ENCODE data around the gene SERPINB2.
"Not testable (repeated sequence)": the region's sequence is repeated elsewhere in the genome, so short reads cannot be mapped to it uniquely, and the experiment has no call there.

Gene SERPINB2

DNA sequence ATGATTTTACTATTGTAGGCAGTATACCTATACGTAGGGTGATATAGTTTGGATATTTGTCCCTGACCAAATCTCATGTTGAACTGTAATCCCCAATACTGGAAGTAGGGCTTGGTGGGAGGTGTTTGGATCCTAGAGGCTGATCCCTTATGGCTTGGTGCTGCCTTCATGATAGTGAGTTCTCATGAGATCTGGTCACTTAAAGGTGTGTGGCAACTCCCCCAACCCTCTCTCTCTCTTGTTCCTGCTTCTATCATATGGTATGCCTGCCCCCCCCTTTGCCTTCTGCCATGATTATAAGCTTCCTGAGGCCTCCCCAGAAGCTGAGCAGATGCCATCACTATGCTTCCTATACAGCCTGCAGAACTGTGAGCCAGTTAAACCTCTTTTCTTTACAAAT is 18.6 kb downstream of the SERPINB2 start:
- Histone ChIP-seq H3K9me3 (ENCODE audit: control insufficient read depth, insufficient read depth, low read depth, low read length) (no peaks in the 10 kb centered on the region), H3K4me1 (ENCODE audit: control insufficient read depth, insufficient read depth, low read length) (0 out of 2 replicates have a peak, but pooled peaks cover 5% of the 10 kb centered on the region), H3K4me3 (ENCODE audit: low read depth, low read length) (no peak overlapping the region), H3K27ac (ENCODE audit: low read depth, low read length) (no peak overlapping the region), H3K9ac (ENCODE audit: low read length) (no peak overlapping the region), H3K36me3 (ENCODE audit: control insufficient read depth, insufficient read depth, low read length) (no peaks in the 10 kb centered on the region), H3K27me3 (ENCODE audit: control insufficient read depth, insufficient read depth, low read length) (no peaks in the 10 kb centered on the region)

DNA sequence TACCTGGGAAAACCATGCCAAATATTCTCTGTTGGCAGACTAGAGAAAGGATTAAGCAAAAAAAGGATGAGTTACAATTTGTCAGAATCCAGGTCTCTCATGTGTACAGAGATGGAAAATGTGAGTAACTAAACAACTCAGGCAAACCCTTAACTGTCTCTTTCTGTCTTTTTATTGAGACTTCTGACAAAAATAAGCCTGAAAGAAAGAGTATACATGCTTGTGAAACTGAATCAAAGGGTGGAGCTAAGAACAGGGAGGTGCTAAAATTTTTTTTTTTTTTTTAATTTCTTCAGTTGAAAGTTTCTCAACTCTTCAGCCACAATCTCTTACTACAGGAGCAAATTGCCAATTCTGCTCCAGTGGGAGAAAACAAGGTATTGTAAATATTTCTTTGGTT is 20.2 kb downstream of the SERPINB2 start, which contains the start of gene SERPINB10:
Gene SERPINB10, plus strand, starts transcription at position 295 of the 400 bp plus-strand sequence. CDS start 7,553 bp downstream, outside the sequence.
- Histone ChIP-seq H3K27me3 (ENCODE audit: control insufficient read depth, insufficient read depth, low read length) (no peaks in the 10 kb centered on the region), H3K4me3 (ENCODE audit: low read depth, low read length) (no peak within 1 kb of the TSS), H3K9ac (ENCODE audit: low read length) (no peak within 1 kb of the TSS), H3K9me3 (ENCODE audit: control insufficient read depth, insufficient read depth, low read depth, low read length) (no peaks in the 10 kb centered on the region), H3K4me1 (ENCODE audit: control insufficient read depth, insufficient read depth, low read length) (0 out of 2 replicates have a peak, but pooled peaks cover 5% of the 10 kb centered on the region), H3K36me3 (ENCODE audit: control insufficient read depth, insufficient read depth, low read length) (no peaks in the 10 kb centered on the region), H3K27ac (ENCODE audit: low read depth, low read length) (no peak within 1 kb of the TSS)

DNA sequence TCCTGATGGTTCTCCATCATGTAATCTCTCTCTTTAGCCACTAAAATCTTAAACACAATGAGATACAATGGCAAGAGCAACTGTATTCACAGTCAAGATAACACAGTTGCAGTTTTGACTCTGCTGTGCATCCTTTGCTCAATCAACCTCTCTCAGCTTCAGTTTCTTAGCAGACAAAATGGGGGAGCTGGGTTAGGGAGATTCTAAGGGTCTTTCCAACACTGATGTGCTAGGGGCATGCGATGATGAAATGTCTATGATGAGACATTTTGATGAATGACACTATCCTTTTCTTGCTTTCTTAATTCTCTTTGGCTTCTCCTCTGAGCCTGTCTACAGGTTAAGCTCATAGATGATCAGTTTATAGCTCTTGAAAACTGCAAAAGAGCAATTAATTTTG is 21.4 kb downstream of the SERPINB2 start:
- H3K4me1 ChIP-seq (ENCODE audit: control insufficient read depth, insufficient read depth, low read length) = 0 out of 2 replicates have a peak, but pooled peaks cover 5% of the 10 kb centered on the region
- no peaks in the 10 kb centered on the region for H3K9me3 ChIP-seq (ENCODE audit: control insufficient read depth, insufficient read depth, low read depth, low read length)
- H3K27ac ChIP-seq (ENCODE audit: low read depth, low read length) = no peak overlapping the region
- H3K4me3 ChIP-seq (ENCODE audit: low read depth, low read length) = no peak overlapping the region
- H3K27me3 ChIP-seq (ENCODE audit: control insufficient read depth, insufficient read depth, low read length) = no peaks in the 10 kb centered on the region
- no peaks in the 10 kb centered on the region for H3K36me3 ChIP-seq (ENCODE audit: control insufficient read depth, insufficient read depth, low read length)
- no peak overlapping the region for H3K9ac ChIP-seq (ENCODE audit: low read length)

DNA sequence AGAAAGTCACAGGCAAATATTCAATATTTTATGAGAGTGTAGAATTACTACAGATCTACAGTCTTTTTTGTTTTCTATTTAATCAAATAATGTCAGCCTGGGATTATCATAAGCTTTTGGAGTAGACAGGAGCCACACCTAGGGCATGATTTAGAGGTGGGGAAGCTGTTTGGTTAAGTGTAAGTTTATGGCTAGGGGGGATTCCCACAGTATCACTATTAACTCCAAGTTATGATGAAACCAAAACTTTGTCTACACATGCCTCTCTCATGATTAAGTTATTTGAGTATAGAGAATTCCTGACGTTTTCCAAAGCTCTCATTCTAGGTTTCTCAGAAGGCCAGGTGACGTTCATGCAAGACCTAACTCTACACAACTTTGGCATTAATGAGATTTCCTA is 22.4 kb downstream of the SERPINB2 start:
- Histone ChIP-seq H3K27ac (ENCODE audit: low read depth, low read length) (no peak overlapping the region), H3K4me1 (ENCODE audit: control insufficient read depth, insufficient read depth, low read length) (0 out of 2 replicates have a peak, but pooled peaks cover 5% of the 10 kb centered on the region), H3K4me3 (ENCODE audit: low read depth, low read length) (no peak overlapping the region)

DNA sequence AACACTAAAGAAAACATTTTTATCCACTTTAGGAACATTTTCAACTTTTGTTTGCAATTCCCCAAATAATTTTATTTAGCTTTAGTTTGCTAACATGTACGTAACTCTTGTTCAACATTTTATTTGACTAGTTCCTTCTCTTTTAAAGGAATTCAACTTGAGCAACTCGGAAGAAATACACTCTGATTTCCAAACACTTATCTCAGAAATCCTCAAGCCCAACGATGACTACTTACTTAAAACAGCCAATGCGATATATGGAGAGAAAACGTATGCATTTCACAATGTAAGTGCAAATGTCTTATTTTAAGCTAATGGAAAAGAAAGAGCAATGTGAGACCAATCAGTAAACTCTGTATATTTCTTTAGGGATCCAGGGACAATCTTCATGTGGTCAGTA is 30.3 kb downstream of the SERPINB2 start:
- Histone ChIP-seq H3K36me3 (ENCODE audit: control insufficient read depth, insufficient read depth, low read length) (no peaks in the 10 kb centered on the region), H3K4me1 (ENCODE audit: control insufficient read depth, insufficient read depth, low read length) (no peaks in the 10 kb centered on the region), H3K27ac (ENCODE audit: low read depth, low read length) (no peak overlapping the region), H3K9ac (ENCODE audit: low read length) (no peak overlapping the region), H3K27me3 (ENCODE audit: control insufficient read depth, insufficient read depth, low read length) (no peaks in the 10 kb centered on the region), H3K4me3 (ENCODE audit: low read depth, low read length) (no peak overlapping the region), H3K9me3 (ENCODE audit: control insufficient read depth, insufficient read depth, low read depth, low read length) (no peaks in the 10 kb centered on the region)

More for the DNA sequence above, 22.4 kb downstream of the SERPINB2 start:
- no peaks in the 10 kb centered on the region for H3K27me3 ChIP-seq (ENCODE audit: control insufficient read depth, insufficient read depth, low read length)
- H3K9ac ChIP-seq (ENCODE audit: low read length) = no peak overlapping the region
- no peaks in the 10 kb centered on the region for H3K36me3 ChIP-seq (ENCODE audit: control insufficient read depth, insufficient read depth, low read length)
- H3K9me3 ChIP-seq (ENCODE audit: control insufficient read depth, insufficient read depth, low read depth, low read length) = no peaks in the 10 kb centered on the region

DNA sequence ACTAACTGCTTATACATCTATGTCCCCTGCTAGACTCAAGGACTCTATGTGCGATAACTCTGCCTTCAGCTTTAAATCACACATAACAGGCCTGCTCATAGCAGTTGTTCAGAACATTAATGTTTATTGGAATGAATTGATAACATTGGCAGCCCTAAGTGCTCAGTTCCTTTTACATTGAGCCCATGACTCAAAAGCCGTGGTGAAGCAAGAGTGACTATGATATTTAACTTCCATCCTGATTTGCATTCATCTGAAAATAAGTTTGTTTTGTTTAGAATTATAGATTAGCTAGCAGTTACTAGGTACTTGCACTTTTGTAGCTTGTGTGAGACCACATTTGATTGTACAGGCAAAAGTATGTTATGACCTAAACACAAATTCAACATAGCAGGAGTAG is 34.5 kb downstream of the SERPINB2 start:
- no peaks in the 10 kb centered on the region for H3K9me3 ChIP-seq (ENCODE audit: control insufficient read depth, insufficient read depth, low read depth, low read length)
- no peak overlapping the region for H3K27ac ChIP-seq (ENCODE audit: low read depth, low read length)
- no peak overlapping the region for H3K4me3 ChIP-seq (ENCODE audit: low read depth, low read length)
- H3K9ac ChIP-seq (ENCODE audit: low read length) = no peak overlapping the region
- H3K4me1 ChIP-seq (ENCODE audit: control insufficient read depth, insufficient read depth, low read length) = no peaks in the 10 kb centered on the region
- no peaks in the 10 kb centered on the region for H3K36me3 ChIP-seq (ENCODE audit: control insufficient read depth, insufficient read depth, low read length)
- no peaks in the 10 kb centered on the region for H3K27me3 ChIP-seq (ENCODE audit: control insufficient read depth, insufficient read depth, low read length)

DNA sequence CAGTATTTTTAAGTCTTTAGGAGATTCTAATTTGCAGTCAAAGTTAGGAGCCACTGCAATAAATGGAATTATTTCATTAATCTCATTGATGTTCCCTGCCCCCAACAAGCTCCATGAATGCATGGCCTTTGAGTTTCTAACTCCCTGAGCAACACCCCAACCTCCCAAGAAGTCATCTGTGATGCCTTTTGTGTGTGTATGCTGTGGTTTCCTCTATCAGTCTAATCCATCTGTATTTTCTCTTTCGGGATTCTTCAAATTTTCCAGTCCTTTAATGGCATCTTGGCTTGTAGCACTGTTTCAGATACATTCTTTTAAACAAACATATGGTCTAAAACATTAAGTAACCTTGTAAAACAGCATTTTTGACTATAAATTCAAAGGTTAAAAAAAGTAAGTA is 37.0 kb downstream of the SERPINB2 start:
- Histone ChIP-seq H3K4me3 (ENCODE audit: low read depth, low read length) (no peak overlapping the region), H3K9me3 (ENCODE audit: control insufficient read depth, insufficient read depth, low read depth, low read length) (no peaks in the 10 kb centered on the region), H3K9ac (ENCODE audit: low read length) (no peak overlapping the region), H3K27me3 (ENCODE audit: control insufficient read depth, insufficient read depth, low read length) (no peaks in the 10 kb centered on the region), H3K4me1 (ENCODE audit: control insufficient read depth, insufficient read depth, low read length) (no peaks in the 10 kb centered on the region), H3K36me3 (ENCODE audit: control insufficient read depth, insufficient read depth, low read length) (no peaks in the 10 kb centered on the region), H3K27ac (ENCODE audit: low read depth, low read length) (no peak overlapping the region)

DNA sequence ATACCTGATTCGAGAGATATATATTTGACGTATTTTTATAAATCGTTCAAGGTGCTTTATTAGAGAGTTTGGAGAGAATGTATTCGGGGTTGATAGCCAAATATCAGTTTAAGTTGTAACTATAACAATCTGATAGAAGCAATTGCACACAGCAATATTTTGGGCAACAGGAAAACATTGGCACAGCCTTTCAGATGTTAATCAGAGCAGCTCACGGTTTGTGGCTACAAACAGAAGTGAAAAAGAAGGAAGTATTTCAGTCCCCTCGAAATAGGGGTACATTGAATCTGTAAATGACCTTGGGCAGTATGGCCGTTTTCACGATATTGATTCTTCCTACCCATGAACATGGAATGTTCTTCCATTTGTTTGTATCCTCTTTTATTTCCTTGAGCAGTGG is 40.8 kb downstream of the SERPINB2 start:
- no peaks in the 10 kb centered on the region for H3K36me3 ChIP-seq (ENCODE audit: control insufficient read depth, insufficient read depth, low read length)
- no peaks in the 10 kb centered on the region for H3K27me3 ChIP-seq (ENCODE audit: control insufficient read depth, insufficient read depth, low read length)
- H3K9ac ChIP-seq (ENCODE audit: low read length) = no peak overlapping the region
- no peak overlapping the region for H3K27ac ChIP-seq (ENCODE audit: low read depth, low read length)
- no peaks in the 10 kb centered on the region for H3K9me3 ChIP-seq (ENCODE audit: control insufficient read depth, insufficient read depth, low read depth, low read length)
- H3K4me1 ChIP-seq (ENCODE audit: control insufficient read depth, insufficient read depth, low read length) = no peaks in the 10 kb centered on the region
- H3K4me3 ChIP-seq (ENCODE audit: low read depth, low read length) = no peak overlapping the region

DNA sequence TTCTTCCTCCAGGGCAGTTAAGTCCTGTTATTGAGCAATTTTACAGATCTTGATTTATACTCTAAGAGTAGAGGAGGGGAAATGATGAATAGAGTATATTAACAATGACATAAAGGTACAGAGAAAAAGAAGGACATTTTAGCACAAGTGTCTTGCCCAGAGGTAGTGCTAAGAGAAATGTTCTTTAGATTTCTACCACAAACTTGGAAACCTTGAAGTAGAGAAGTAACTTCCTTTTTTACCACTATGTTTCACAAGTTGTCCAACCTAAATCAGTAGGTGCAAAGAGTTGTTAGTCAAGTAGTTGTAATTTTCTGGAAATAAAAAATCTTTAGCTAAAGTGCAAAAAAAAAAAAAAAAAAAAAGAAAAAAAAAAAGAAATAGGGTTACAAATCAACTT is 41.9 kb downstream of the SERPINB2 start:
- not testable (repeated sequence) for H3K4me3 ChIP-seq (ENCODE audit: low read depth, low read length); H3K4me1 ChIP-seq (ENCODE audit: control insufficient read depth, insufficient read depth, low read length); H3K27me3 ChIP-seq (ENCODE audit: control insufficient read depth, insufficient read depth, low read length); H3K36me3 ChIP-seq (ENCODE audit: control insufficient read depth, insufficient read depth, low read length); H3K9me3 ChIP-seq (ENCODE audit: control insufficient read depth, insufficient read depth, low read depth, low read length); H3K9ac ChIP-seq (ENCODE audit: low read length); H3K27ac ChIP-seq (ENCODE audit: low read depth, low read length)

DNA sequence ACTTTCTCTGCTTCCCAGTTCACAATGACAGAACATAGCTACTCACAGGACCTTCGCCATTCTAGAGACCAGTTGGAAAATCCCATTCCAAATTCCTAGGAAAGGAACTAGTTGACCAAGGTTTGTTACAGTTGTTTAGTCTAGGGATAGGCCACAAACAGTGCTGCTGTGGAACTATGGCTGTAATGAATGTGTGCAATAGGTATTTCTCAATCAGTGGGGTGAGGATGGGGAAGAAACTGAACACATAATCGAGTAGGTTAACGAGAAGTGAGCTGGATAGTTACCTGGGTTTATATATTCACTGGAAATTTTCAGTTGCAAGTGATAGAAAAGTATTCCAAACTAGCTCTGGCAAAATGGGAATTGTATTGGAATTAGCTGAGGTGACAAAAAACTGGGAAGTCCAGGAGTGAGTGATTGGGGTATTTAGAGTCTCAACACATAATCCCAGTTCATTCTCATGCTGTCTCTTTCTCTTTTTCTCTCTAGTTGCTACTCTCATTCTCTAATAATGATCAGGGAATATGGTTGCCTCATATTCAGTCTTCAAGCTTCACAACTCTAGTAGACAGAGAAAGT is 43.4 kb downstream of the SERPINB2 start:
- H3K4me1 ChIP-seq (ENCODE audit: control insufficient read depth, insufficient read depth, low read length) = no peaks in the 10 kb centered on the region

DNA sequence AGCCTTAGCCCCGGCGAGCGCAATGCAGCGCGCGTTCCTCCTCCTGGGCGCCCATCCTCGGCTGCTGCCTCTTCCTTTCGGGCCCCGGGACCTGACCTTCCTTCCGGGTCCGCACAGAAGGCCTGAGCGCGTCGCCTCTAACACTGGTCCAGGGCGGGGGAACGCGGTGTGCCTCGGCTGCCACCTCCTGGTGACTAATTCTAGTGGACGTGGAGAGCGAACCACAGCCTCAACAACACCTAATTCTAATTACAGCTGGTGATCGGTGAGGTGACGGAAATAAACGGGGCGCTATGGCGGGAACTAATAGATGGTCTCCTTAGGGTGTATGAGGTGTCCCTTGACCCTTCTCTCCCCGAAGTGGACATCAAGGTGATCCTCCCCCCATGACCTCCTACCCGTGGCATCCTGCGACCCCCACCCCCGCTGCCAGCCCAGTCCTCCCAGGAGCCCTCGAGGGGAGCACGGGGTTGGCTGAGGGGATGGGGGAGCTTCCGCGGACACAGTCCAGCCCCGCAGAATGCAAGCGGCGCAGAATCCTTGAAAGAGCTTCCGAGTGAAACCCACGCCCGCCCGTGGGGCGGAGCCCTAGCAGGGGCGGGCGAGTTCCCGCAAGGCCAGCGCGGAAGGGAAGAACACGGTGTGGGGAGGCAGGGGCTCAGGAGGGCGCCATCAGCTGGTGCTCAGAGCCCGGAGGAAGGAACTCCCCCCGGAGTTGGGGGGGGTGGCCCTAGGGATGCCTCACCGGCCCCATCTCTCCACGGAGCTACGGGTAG is 48.8 kb downstream of the SERPINB2 start:
- Histone ChIP-seq H3K36me3 (ENCODE audit: control insufficient read depth, insufficient read depth, low read length) (no peaks in the 10 kb centered on the region), H3K4me3 (ENCODE audit: low read depth, low read length) (peak overlapping the region; percentile 65), H3K4me1 (ENCODE audit: control insufficient read depth, insufficient read depth, low read length) (no peaks in the 10 kb centered on the region), H3K27ac (ENCODE audit: low read depth, low read length) (no peak overlapping the region), H3K9ac (ENCODE audit: low read length) (no peak overlapping the region), H3K27me3 (ENCODE audit: control insufficient read depth, insufficient read depth, low read length) (peaks cover 48% of the 10 kb centered on the region), H3K9me3 (ENCODE audit: control insufficient read depth, insufficient read depth, low read depth, low read length) (no peaks in the 10 kb centered on the region)

More for the DNA sequence above, 43.4 kb downstream of the SERPINB2 start:
- H3K36me3 ChIP-seq (ENCODE audit: control insufficient read depth, insufficient read depth, low read length) = no peaks in the 10 kb centered on the region
- H3K27ac ChIP-seq (ENCODE audit: low read depth, low read length) = no peak overlapping the region
- H3K27me3 ChIP-seq (ENCODE audit: control insufficient read depth, insufficient read depth, low read length) = peaks cover 14% of the 10 kb centered on the region
- no peak overlapping the region for H3K9ac ChIP-seq (ENCODE audit: low read length)
- H3K9me3 ChIP-seq (ENCODE audit: control insufficient read depth, insufficient read depth, low read depth, low read length) = no peaks in the 10 kb centered on the region
- H3K4me3 ChIP-seq (ENCODE audit: low read depth, low read length) = no peak overlapping the region

All from HUES6 (cell line).